PC-3 (cell line): ENCODE results near the gene UPF3A. TPM values are rescaled to one million over a fixed set of nuclear protein-coding genes. Genes with fewer than 3 reads are reported as not detected.

Experiments
- ATAC-seq: fragments of 200-7000 bp; cut with Tn5 transposase; 2 replicates; pipeline ENCODE4 v1.9.1; 2020; ENCODE audit warnings: mild to moderate bottlenecking, moderate library complexity
- BruUV-seq: library from RNA; stranded (reverse); fragments of 400-500 nt; replicated peaks from 2 replicates; lab custom pipeline; 2021; lab: Mats Ljungman, UMichigan
- CTCF ChIA-PET: fragments of 300-600 bp; sonication (Branson Sonifier 250); formaldehyde crosslinking; loops from one replicate; lab custom pipeline; 2022; ENCODE audit warnings: antibody characterized with exemption; lab: Charles Lee
- POLR2A ChIA-PET: fragments of 300-600 bp; sonication (Branson Sonifier 250); formaldehyde crosslinking; loops from one replicate; lab custom pipeline; 2022; ENCODE audit warnings: antibody characterized with exemption; ENCODE audit not compliant: unreplicated experiment; lab: Charles Lee
- DNase-seq: peaks from one replicate; pipeline ENCODE4 v3.0.0-alpha.2; 2015
- H2AFZ ChIP-seq: fragments of 300-600 bp; sonication (generic); 2 replicates; pipeline ENCODE4 v1.6.0; 2016; ENCODE audit warnings: antibody characterized with exemption, low read length
- H3F3A ChIP-seq: fragments of 300-600 bp; sonication (generic); one replicate; pipeline ENCODE4 v1.6.0; 2017; ENCODE audit warnings: antibody characterized with exemption, low read length, control low read depth, mild to moderate bottlenecking; ENCODE audit not compliant: unreplicated experiment
- H3K27ac ChIP-seq: fragments of 300-600 bp; sonication (generic); 2 replicates; pipeline ENCODE4 v1.5.1; 2016; ENCODE audit warnings: mild to moderate bottlenecking, low read length
- H3K27me3 ChIP-seq: fragments of 300-600 bp; sonication (generic); 2 replicates; pipeline ENCODE4 v1.6.1; 2016; ENCODE audit warnings: low read length, mixed read lengths
- H3K36me3 ChIP-seq: fragments of 300-600 bp; sonication (generic); 2 replicates; pipeline ENCODE4 v1.6.1; 2016; ENCODE audit warnings: low read depth, mixed run types, low read length, mixed read lengths
- H3K4me1 ChIP-seq: fragments of 300-600 bp; sonication (generic); 2 replicates; pipeline ENCODE4 v1.5.1; 2016; ENCODE audit warnings: low read length; ENCODE audit not compliant: insufficient read depth
- H3K4me2 ChIP-seq: fragments of 300-600 bp; sonication (generic); 2 replicates; pipeline ENCODE4 v1.6.0; 2016; ENCODE audit warnings: low read length
- H3K4me3 ChIP-seq: fragments of 300-600 bp; sonication (generic); 2 replicates; pipeline ENCODE4 v1.5.1; 2016; ENCODE audit warnings: mild to moderate bottlenecking, low read length, mixed read lengths
- H3K79me2 ChIP-seq: fragments of 300-600 bp; sonication (generic); 2 replicates; pipeline ENCODE4 v1.6.1; 2017; ENCODE audit warnings: low read length, mixed read lengths
- H3K9ac ChIP-seq: fragments of 300-600 bp; sonication (generic); 2 replicates; pipeline ENCODE4 v1.6.0; 2016; ENCODE audit warnings: mild to moderate bottlenecking, low read length
- H3K9me2 ChIP-seq: fragments of 300-600 bp; sonication (generic); replicated peaks from 2 replicates; pipeline ENCODE4 v1.6.1; 2016; ENCODE audit warnings: mixed run types, low read length, mixed read lengths
- H3K9me3 ChIP-seq: fragments of 300-600 bp; sonication (generic); 2 replicates; pipeline ENCODE4 v1.6.1; 2016; ENCODE audit warnings: low read length, mixed read lengths
- H4K20me1 ChIP-seq: fragments of 300-600 bp; sonication (generic); 2 replicates; pipeline ENCODE4 v1.6.1; 2016; ENCODE audit warnings: low read length, mixed read lengths
- EZH2 ChIP-seq: fragments of 300-600 bp; sonication (generic); IDR thresholded peaks from one replicate; pipeline ENCODE4 v1.6.1; 2017; ENCODE audit warnings: antibody characterized with exemption, mild to moderate bottlenecking, low read length; ENCODE audit not compliant: unreplicated experiment
- EZH2phosphoT487 ChIP-seq: fragments of 300-600 bp; sonication (generic); IDR thresholded peaks from 2 replicates; pipeline ENCODE4 v1.6.1; 2018; ENCODE audit warnings: mild to moderate bottlenecking, antibody characterized with exemption, low read length, borderline replicate concordance
- intact Hi-C: fragments of 100-400 bp; cut with micrococcal nuclease; formaldehyde crosslinking; loops from 2 replicates; pipeline ENCODE4 v1.9.0; 2023
- total RNA-seq: library from RNA; depleted of rRNA; stranded (reverse); fragments of >200 nt; gene quantifications from 2 replicates; pipeline ENCODE4 v1.2.3, GENCODE V29; 2014
- TF ChIP-seq, protein P1 (sequence below): fragments of 300-600 bp; sonication (generic); conservative IDR thresholded peaks from 2 replicates; pipeline ENCODE4 v1.5.1; 2017; ENCODE audit warnings: antibody characterized with exemption, low read depth, mild to moderate bottlenecking, low read length

Gene UPF3A
- total RNA-seq, 1 experiment from 2014 or later = 18.1 TPM

DNA sequence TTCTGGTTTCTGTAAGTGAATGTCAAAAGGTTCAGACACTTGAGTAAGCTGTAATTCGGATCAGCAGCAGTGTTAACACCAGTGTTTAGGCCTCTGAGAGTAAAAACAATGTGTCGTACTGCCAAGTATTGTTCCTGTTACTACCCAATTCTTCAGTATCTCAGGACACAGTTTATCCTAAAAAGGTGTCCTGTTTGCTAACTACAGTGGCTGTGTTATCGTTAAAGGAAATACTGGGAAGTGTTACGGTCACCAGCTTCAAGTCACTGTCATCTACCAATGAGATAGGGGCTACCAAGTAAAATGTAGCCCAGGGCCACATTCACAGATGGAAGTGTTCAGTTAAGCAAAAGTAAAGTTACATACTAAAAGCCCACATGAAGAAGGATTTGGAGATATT is 2.3 kb upstream of the UPF3A start:
- H4K20me1 ChIP-seq = no peaks in the 10 kb centered on the region
- no peaks in the 10 kb centered on the region for H3K9me3 ChIP-seq
- H3K27ac ChIP-seq = no peak overlapping the region
- no peaks in the 10 kb centered on the region for H3K27me3 ChIP-seq
- no peak overlapping the region for H3K9ac ChIP-seq
- TF ChIP-seq EZH2 = no peak
- TF ChIP-seq, protein P1, sequence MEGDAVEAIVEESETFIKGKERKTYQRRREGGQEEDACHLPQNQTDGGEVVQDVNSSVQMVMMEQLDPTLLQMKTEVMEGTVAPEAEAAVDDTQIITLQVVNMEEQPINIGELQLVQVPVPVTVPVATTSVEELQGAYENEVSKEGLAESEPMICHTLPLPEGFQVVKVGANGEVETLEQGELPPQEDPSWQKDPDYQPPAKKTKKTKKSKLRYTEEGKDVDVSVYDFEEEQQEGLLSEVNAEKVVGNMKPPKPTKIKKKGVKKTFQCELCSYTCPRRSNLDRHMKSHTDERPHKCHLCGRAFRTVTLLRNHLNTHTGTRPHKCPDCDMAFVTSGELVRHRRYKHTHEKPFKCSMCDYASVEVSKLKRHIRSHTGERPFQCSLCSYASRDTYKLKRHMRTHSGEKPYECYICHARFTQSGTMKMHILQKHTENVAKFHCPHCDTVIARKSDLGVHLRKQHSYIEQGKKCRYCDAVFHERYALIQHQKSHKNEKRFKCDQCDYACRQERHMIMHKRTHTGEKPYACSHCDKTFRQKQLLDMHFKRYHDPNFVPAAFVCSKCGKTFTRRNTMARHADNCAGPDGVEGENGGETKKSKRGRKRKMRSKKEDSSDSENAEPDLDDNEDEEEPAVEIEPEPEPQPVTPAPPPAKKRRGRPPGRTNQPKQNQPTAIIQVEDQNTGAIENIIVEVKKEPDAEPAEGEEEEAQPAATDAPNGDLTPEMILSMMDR = no peak
- TF ChIP-seq EZH2phosphoT487 = no peak
- intact Hi-C loops = no loop called here
- peaks cover 20% of the 10 kb centered on the region for H3K79me2 ChIP-seq
- H3K4me2 ChIP-seq = no peak overlapping the region
- no peak overlapping the region for H2AFZ ChIP-seq
- no peaks in the 10 kb centered on the region for H3K9me2 ChIP-seq
- H3K4me1 ChIP-seq = peaks cover 13% of the 10 kb centered on the region
- H3K36me3 ChIP-seq = peaks cover 6% of the 10 kb centered on the region; the same call in 1 of the 2 replicates
- BruUV-seq = no TSS peak
- H3K4me3 ChIP-seq = no peak overlapping the region
- peaks cover 4% of the 10 kb centered on the region for H3F3A ChIP-seq
- ChIA-PET POLR2A (interaction anchor here (0.7 kb wide), 1 partner anchor 221 kb away, joined by 3 read pairs; no protein-coding TSS in a partner anchor), CTCF (no interaction called here)
- ATAC-seq (no peak), DNase-seq (no peak)

GRCh38 chr13:114279758-114280355 is 1.5 kb upstream of the UPF3A start:
- TF ChIP-seq, protein P1 = no peak
- no peak for TF ChIP-seq EZH2
- TF ChIP-seq EZH2phosphoT487 = no peak
- POLR2A ChIA-PET = interaction anchor here (0.6 to 0.7 kb wide), 2 partner anchors 165 to 221 kb away, joined by 3 read pairs; no protein-coding TSS in a partner anchor
- Histone ChIP-seq H3K9me2 (no peaks in the 10 kb centered on the region), H3K79me2 (peaks cover 25% of the 10 kb centered on the region), H3K27ac (peak overlapping the region; percentile 94; the same call in 1 of the 2 replicates), H3F3A (peaks cover 4% of the 10 kb centered on the region), H3K4me1 (peaks cover 13% of the 10 kb centered on the region), H2AFZ (no peak overlapping the region), H3K9me3 (no peaks in the 10 kb centered on the region), H3K27me3 (no peaks in the 10 kb centered on the region), H3K9ac (peak overlapping the region; percentile 99; the same call in 1 of the 2 replicates), H3K36me3 (peaks cover 6% of the 10 kb centered on the region; the same call in 1 of the 2 replicates), H4K20me1 (no peaks in the 10 kb centered on the region), H3K4me2 (peak overlapping the region; percentile 96; the same call in 1 of the 2 replicates), H3K4me3 (peak overlapping the region; percentile 75; the same call in 1 of the 2 replicates)
- intact Hi-C loops = no loop called here
- no TSS peak for BruUV-seq
- CTCF ChIA-PET = no interaction called here
- ATAC-seq = no peak
- no peak for DNase-seq
